HG02763 (cell line): ENCODE data around the gene BICRA.
"Not testable (repeated sequence)": the region's sequence is repeated elsewhere in the genome, so short reads cannot be mapped to it uniquely, and the experiment has no call there.

Source experiments
- ATAC-seq: cut with Tn5 transposase; IDR thresholded peaks from one replicate; pipeline ENCODE4 v1.9.1; 2021; ENCODE audit warnings: mild to moderate bottlenecking, moderate library complexity; ENCODE audit not compliant: unreplicated experiment

BICRA gene

GRCh38 chr19:47740866-47741519 lies 132.1 kb downstream of the BICRA start:
- no peak for ATAC-seq

- no peak for ATAC-seq
Observed at GRCh38 chr19:47741544-47742140, 132.7 kb downstream of the BICRA start.

GRCh38 chr19:47742634-47743033 lies 133.7 kb downstream of the BICRA start:
- no peak for ATAC-seq

DNA sequence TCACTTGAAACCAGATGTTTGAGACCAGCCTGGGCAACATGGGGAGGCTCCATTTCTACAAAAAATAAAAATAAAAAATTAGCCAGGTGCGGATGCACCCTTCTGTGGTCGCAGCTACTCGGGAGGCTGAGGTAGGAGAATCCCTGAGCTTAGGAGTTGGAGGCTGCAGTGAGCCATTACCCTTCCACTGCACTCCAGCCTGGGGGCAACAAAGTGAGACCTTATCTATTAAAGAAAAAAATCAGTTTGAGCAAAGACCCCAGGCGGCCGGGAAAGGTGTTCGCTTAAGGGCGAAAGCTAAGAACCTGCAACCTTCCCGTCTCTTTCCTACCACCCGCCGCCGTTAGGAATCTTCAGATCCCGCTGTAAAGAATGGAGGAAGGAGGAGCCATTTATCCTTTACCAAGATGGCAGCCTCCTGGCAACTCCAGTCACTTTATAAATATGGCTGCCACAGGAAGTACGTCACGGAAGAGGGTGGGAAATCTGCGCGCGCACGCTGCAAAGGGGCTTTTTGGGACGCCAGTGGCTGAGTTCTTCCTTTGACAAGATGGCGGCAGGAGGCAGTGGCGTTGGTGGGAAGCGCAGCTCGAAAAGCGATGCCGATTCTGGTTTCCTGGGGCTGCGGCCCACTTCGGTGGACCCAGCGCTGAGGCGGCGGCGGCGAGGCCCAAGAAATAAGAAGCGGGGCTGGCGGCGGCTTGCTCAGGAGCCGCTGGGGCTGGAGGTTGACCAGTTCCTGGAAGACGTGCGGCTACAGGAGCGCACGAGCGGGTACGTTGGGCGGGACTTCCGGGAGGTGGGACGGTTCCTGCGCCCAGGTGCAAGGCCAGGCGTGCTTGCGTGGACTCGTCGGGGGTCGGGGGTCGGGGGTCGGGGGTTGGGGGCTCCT lies 136.3 kb downstream of the BICRA start, which contains the start of gene NOP53:
TSS of gene NOP53 (plus strand) at position 537 of the 892 bp plus-strand sequence. CDS start at position 551, 14 bp downstream.
- ATAC-seq = peak; percentile 69

GRCh38 chr19:47746129-47746528 lies 137.2 kb downstream of the BICRA start:
- not testable (repeated sequence) for ATAC-seq

- no peak for ATAC-seq
Observed at GRCh38 chr19:47749326-47749725, 140.4 kb downstream of the BICRA start.

GRCh38 chr19:47750752-47751151 lies 141.8 kb downstream of the BICRA start:
- no peak for ATAC-seq

DNA sequence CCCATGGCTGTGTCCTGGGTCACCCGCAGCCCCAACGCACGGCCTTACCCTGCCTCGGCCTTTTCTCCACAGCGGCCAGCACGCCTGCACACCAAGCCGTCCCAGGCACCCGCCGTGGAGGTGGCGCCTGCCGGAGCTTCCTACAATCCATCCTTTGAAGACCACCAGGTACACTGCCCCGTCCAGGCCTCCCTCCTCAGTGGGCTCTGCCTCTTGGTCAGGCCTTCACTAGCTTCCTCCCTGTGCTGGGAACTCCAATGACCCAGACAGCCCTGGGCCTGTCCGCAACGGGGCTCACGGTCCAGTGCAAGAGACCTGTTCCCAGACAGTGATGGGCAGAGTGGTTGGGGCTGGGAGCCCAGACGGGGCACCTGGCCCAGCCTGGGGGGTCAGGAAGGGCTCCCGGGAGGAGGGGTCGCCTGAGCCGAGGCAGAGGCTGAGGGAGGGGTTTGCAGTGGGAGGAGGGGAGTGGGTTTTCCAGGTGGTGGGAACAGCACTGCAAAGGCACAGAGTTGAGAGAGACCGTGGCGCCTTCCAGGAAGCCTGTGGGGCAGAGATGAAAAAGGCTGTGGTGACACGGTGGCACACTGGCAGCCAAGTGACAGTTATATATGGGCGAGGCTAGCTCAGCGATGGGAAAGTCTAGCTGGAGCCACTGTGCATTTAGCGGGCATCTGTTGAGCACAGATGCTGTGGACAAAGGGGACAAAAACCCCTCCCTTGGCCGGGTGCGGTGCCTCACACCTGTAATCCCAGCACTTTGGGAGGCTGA lies 143.7 kb downstream of the BICRA start:
- ATAC-seq = no peak
